SK-N-SH treated with all-trans-retinoic acid at 6 μM for 48 hours (cell line): ENCODE measurements around the gene PAPPA2.

Source experiments
- ATAC-seq: fragments of 200-7000 bp; cut with Tn5 transposase; 3 replicates; pipeline ENCODE4 v1.9.1; 2020; ENCODE audit warnings: mild to moderate bottlenecking, moderate library complexity
- ARNTL ChIP-seq: fragments of 450-650 bp; formaldehyde crosslinking; IDR thresholded peaks from 2 replicates; pipeline ENCODE4 v1.5.0; 2020; ENCODE audit warnings: low read depth, mild to moderate bottlenecking, moderate library complexity, borderline replicate concordance
- BACH2 ChIP-seq: fragments of 250-450 bp; sonication (Bioruptor Pico); IDR thresholded peaks from 2 replicates; pipeline ENCODE4 v1.9.0; 2021; ENCODE audit warnings: mild to moderate bottlenecking, borderline replicate concordance
- CREB5 ChIP-seq: fragments of 250-450 bp; sonication (Bioruptor Pico); IDR thresholded peaks from 2 replicates; pipeline ENCODE4 v1.5.1; 2020; ENCODE audit warnings: low read depth, mild to moderate bottlenecking, moderate library complexity
- CSDC2 ChIP-seq: fragments of 250-450 bp; sonication (Bioruptor Pico); IDR thresholded peaks from 2 replicates; pipeline ENCODE4 v1.5.0; 2020; ENCODE audit warnings: mild to moderate bottlenecking, moderate library complexity
- ESRRG ChIP-seq: fragments of 250-450 bp; sonication (Bioruptor Pico); IDR thresholded peaks from 2 replicates; pipeline ENCODE4 v1.6.1; 2021; ENCODE audit warnings: mild to moderate bottlenecking
- GLIS3 ChIP-seq: fragments of 250-450 bp; sonication (Bioruptor Pico); IDR thresholded peaks from 2 replicates; pipeline ENCODE4 v1.5.0; 2020; ENCODE audit warnings: mild to moderate bottlenecking, moderate library complexity
- ISL1 ChIP-seq: fragments of 250-450 bp; sonication (Bioruptor Pico); IDR thresholded peaks from 2 replicates; pipeline ENCODE4 v2.1.2; 2022; ENCODE audit warnings: mild to moderate bottlenecking, moderate library complexity
- OSR1 ChIP-seq: fragments of 250-450 bp; sonication (Bioruptor Pico); IDR thresholded peaks from 2 replicates; pipeline ENCODE4 v1.8.0; 2022; ENCODE audit warnings: moderate library complexity, mild to moderate bottlenecking, inconsistent platforms
- PATZ1 ChIP-seq: fragments of 250-450 bp; sonication (Bioruptor Pico); IDR thresholded peaks from 2 replicates; pipeline ENCODE4 v1.8.0; 2020; ENCODE audit warnings: mild to moderate bottlenecking, moderate library complexity, borderline replicate concordance
- POU6F1 ChIP-seq: fragments of 250-450 bp; sonication (Bioruptor Pico); IDR thresholded peaks from 2 replicates; pipeline ENCODE4 v1.8.0; 2021; ENCODE audit warnings: low read depth, mild to moderate bottlenecking, moderate library complexity, borderline replicate concordance
- PPARA ChIP-seq: fragments of 250-450 bp; sonication (Bioruptor Pico); IDR thresholded peaks from 2 replicates; pipeline ENCODE4 v1.5.0; 2020; ENCODE audit warnings: mild to moderate bottlenecking, borderline replicate concordance
- SNAI2 ChIP-seq: fragments of 250-450 bp; sonication (Bioruptor Pico); IDR thresholded peaks from 2 replicates; pipeline ENCODE4 v1.5.0; 2020; ENCODE audit warnings: mild to moderate bottlenecking, moderate library complexity
- TCF4 ChIP-seq: fragments of 250-450 bp; sonication (Bioruptor Pico); IDR thresholded peaks from 2 replicates; pipeline ENCODE4 v1.8.0; 2021; ENCODE audit warnings: mild to moderate bottlenecking, moderate library complexity, borderline replicate concordance
- TOX ChIP-seq: fragments of 250-450 bp; sonication (Bioruptor Pico); IDR thresholded peaks from 2 replicates; pipeline ENCODE4 v1.8.0; 2021; ENCODE audit warnings: mild to moderate bottlenecking, moderate library complexity, borderline replicate concordance
- TSHZ2 ChIP-seq: fragments of 250-450 bp; sonication (Bioruptor Pico); IDR thresholded peaks from 2 replicates; pipeline ENCODE4 v1.5.0; 2020; ENCODE audit warnings: mild to moderate bottlenecking, moderate library complexity
- ZC3H10 ChIP-seq: fragments of 250-450 bp; sonication (Bioruptor Pico); IDR thresholded peaks from 2 replicates; pipeline ENCODE4 v1.5.1; 2021; ENCODE audit warnings: mild to moderate bottlenecking, moderate library complexity
- ZFP3 ChIP-seq: fragments of 250-450 bp; sonication (Bioruptor Pico); IDR thresholded peaks from 2 replicates; pipeline ENCODE4 v1.5.0; 2020; ENCODE audit warnings: mild to moderate bottlenecking, moderate library complexity
- ZFP30 ChIP-seq: fragments of 450-650 bp; formaldehyde crosslinking; IDR thresholded peaks from 2 replicates; pipeline ENCODE4 v1.5.0; 2022; ENCODE audit warnings: mild to moderate bottlenecking, moderate library complexity
- ZNF565 ChIP-seq: fragments of 450-650 bp; formaldehyde crosslinking; conservative IDR thresholded peaks from 2 replicates; pipeline ENCODE4 v1.5.0; 2020; ENCODE audit warnings: low read depth, mild to moderate bottlenecking, moderate library complexity
- ZNF70 ChIP-seq: fragments of 450-650 bp; formaldehyde crosslinking; IDR thresholded peaks from 2 replicates; pipeline ENCODE4 v1.5.0; 2020; ENCODE audit warnings: mild to moderate bottlenecking, moderate library complexity
- ZNF8 ChIP-seq: fragments of 450-650 bp; formaldehyde crosslinking; IDR thresholded peaks from 2 replicates; pipeline ENCODE4 v1.5.0; 2020; ENCODE audit warnings: mild to moderate bottlenecking, moderate library complexity

Gene PAPPA2

GRCh38 chr1:176803596-176803995, 340.6 kb downstream of the PAPPA2 start:
- ATAC-seq = no peak
- TF ChIP-seq OSR1 (CRISPR knock-in tag) = no peak
- no peak for TF ChIP-seq PPARA (CRISPR knock-in tag)
- no peak for TF ChIP-seq TOX
- TF ChIP-seq BACH2 = no peak
- no peak for TF ChIP-seq ZC3H10 (CRISPR knock-in tag)
- TF ChIP-seq ARNTL (CRISPR knock-in tag) = no peak
- no peak for TF ChIP-seq CREB5 (CRISPR knock-in tag)
- no peak for TF ChIP-seq SNAI2 (CRISPR knock-in tag)
- no peak for TF ChIP-seq ZFP30 (CRISPR knock-in tag)
- no peak for TF ChIP-seq CSDC2
- TF ChIP-seq PATZ1 (CRISPR knock-in tag) = no peak
- TF ChIP-seq ZNF565 = no peak
- no peak for TF ChIP-seq POU6F1 (CRISPR knock-in tag)
- TF ChIP-seq ZFP3 = no peak
- TF ChIP-seq TSHZ2 (CRISPR knock-in tag) = no peak
- no peak for TF ChIP-seq ZNF8 (CRISPR knock-in tag)
- no peak for TF ChIP-seq ZNF70 (CRISPR knock-in tag)

- ATAC-seq = no peak
These were observed 346.3 kb downstream of the PAPPA2 start for GRCh38 chr1:176809292-176809691.

More at GRCh38 chr1:176809292-176809691, 346.3 kb downstream of the PAPPA2 start:
- TF ChIP-seq PPARA (CRISPR knock-in tag) (no peak), TCF4 (CRISPR knock-in tag) (no peak), CREB5 (CRISPR knock-in tag) (no peak), ZFP3 (no peak), TOX (no peak), PATZ1 (CRISPR knock-in tag) (no peak), CSDC2 (no peak), ZFP30 (CRISPR knock-in tag) (no peak), GLIS3 (CRISPR knock-in tag) (no peak), ISL1 (CRISPR knock-in tag) (no peak), ZNF70 (CRISPR knock-in tag) (no peak), TSHZ2 (CRISPR knock-in tag) (no peak), ZC3H10 (CRISPR knock-in tag) (no peak), POU6F1 (CRISPR knock-in tag) (no peak), ESRRG (CRISPR knock-in tag) (no peak), ARNTL (CRISPR knock-in tag) (no peak), SNAI2 (CRISPR knock-in tag) (no peak), OSR1 (CRISPR knock-in tag) (no peak)
- TF ChIP-seq, all 23 proteins: peak for 0
